ENCODE data around the gene WDFY2. TPM values are rescaled to one million over a fixed set of nuclear protein-coding genes. Genes with fewer than 3 reads are reported as not detected.

The WDFY2 gene
- total RNA-seq, 1 donor from 2014 or later: 3.9 TPM

- Mint-ChIP-seq H3K27me3 (ENCODE audit: low read depth) (peaks cover 11% of the 10 kb centered on the region), H3K4me3 (ENCODE audit: unreplicated experiment) (no peak overlapping the region), H3K27ac (ENCODE audit: unreplicated experiment) (no peak overlapping the region), H3K9me3 (ENCODE audit: low read depth) (no peaks in the 10 kb centered on the region), H3K4me1 (ENCODE audit: low read depth) (peaks cover 19% of the 10 kb centered on the region), H3K36me3 (ENCODE audit: low read depth) (peaks cover 2% of the 10 kb centered on the region)
- no peak for TF ChIP-seq CTCF (IDR thresholded peaks at IDR 0.05)
- no peak for DNase-seq (ENCODE audit: low spot score)
Measured at GRCh38 chr13:51815848-51816247, 231.6 kb downstream of the WDFY2 start.

GRCh38 chr13:51816604-51817249, 232.5 kb downstream of the WDFY2 start:
- no peaks in the 10 kb centered on the region for H3K9me3 Mint-ChIP-seq (ENCODE audit: low read depth)
- H3K36me3 Mint-ChIP-seq (ENCODE audit: low read depth): peaks cover 2% of the 10 kb centered on the region
- no peak overlapping the region for H3K27ac Mint-ChIP-seq (ENCODE audit: unreplicated experiment)
- no peak overlapping the region for H3K4me3 Mint-ChIP-seq (ENCODE audit: unreplicated experiment)
- peaks cover 19% of the 10 kb centered on the region for H3K4me1 Mint-ChIP-seq (ENCODE audit: low read depth)
- peaks cover 16% of the 10 kb centered on the region for H3K27me3 Mint-ChIP-seq (ENCODE audit: low read depth)
- no peak for DNase-seq (ENCODE audit: low spot score)
- TF ChIP-seq CTCF (IDR thresholded peaks at IDR 0.05): no peak

Small RNA genes lying within 50 kb of the gene (microRNA-seq; reads per million reads assigned to microRNA genes)
- not detected for gene MIR4703 (ENCODE audit: borderline number of aligned reads)

Other genes starting within 250 kb of the WDFY2 start
- gene SERPINE3, start 244.8 kb upstream of the WDFY2 start, total RNA-seq: not detected in 3 replicates
- gene INTS6, start 131.4 kb upstream of the WDFY2 start, total RNA-seq: 25.6 to 37.7 TPM (median 27.4 TPM) in 3 replicates
- gene DHRS12, start 219.7 kb downstream of the WDFY2 start, total RNA-seq: 7.6 to 10.6 TPM (median 7.9 TPM) in 3 replicates

Measured in chondrocyte (in vitro differentiated cells).